Smooth muscle cell (in vitro differentiated cells): ENCODE data around the gene HBM. TPM values are rescaled to one million over a fixed set of nuclear protein-coding genes. Genes with fewer than 3 reads are reported as not detected.
"Not testable (repeated sequence)": the region's sequence is repeated elsewhere in the genome, so short reads cannot be mapped to it uniquely, and the experiment has no call there.

Experiments
- DNase-seq: peaks from one replicate; lab custom pipeline; 2025; ENCODE audit not compliant: unreplicated experiment; lab: John Stamatoyannopoulos, UW
- H2AFZ ChIP-seq: fragments of 200-600 bp; sonication (generic); 2 replicates; pipeline ENCODE4 v1.6.0; 2016; ENCODE audit warnings: antibody characterized with exemption, low read depth, mild to moderate bottlenecking
- H3F3A ChIP-seq: fragments of 200-600 bp; sonication (generic); 2 replicates; pipeline ENCODE4 v1.6.0; 2017; ENCODE audit warnings: antibody characterized with exemption, low read depth
- H3K27ac ChIP-seq: fragments of 200-600 bp; sonication (generic); 2 replicates; pipeline ENCODE4 v1.5.1; 2016; ENCODE audit warnings: low read depth, mild to moderate bottlenecking
- H3K27me3 ChIP-seq: fragments of 200-600 bp; sonication (generic); 2 replicates; pipeline ENCODE4 v1.6.1; 2016; ENCODE audit warnings: low read depth, mild to moderate bottlenecking
- H3K36me3 ChIP-seq: fragments of 200-600 bp; sonication (generic); 2 replicates; pipeline ENCODE4 v1.5.1; 2016; ENCODE audit warnings: low read depth
- H3K4me1 ChIP-seq: fragments of 200-600 bp; sonication (generic); 2 replicates; pipeline ENCODE4 v1.5.1; 2016; ENCODE audit warnings: low read depth
- H3K4me2 ChIP-seq: fragments of 200-600 bp; sonication (generic); 2 replicates; pipeline ENCODE4 v1.6.0; 2016; ENCODE audit warnings: mild to moderate bottlenecking
- H3K4me3 ChIP-seq: fragments of 200-600 bp; sonication (generic); 2 replicates; pipeline ENCODE4 v1.5.1; 2016; ENCODE audit warnings: mild to moderate bottlenecking
- H3K79me2 ChIP-seq: fragments of 200-600 bp; sonication (generic); 2 replicates; pipeline ENCODE4 v1.6.0; 2016; ENCODE audit warnings: low read depth, mild to moderate bottlenecking
- H3K9ac ChIP-seq: fragments of 200-600 bp; sonication (generic); 2 replicates; pipeline ENCODE4 v1.6.0; 2016; ENCODE audit warnings: low read depth
- H3K9me3 ChIP-seq: fragments of 200-600 bp; sonication (generic); replicated peaks from 2 replicates; pipeline ENCODE4 v1.5.1; 2016; ENCODE audit warnings: low read depth
- H4K20me1 ChIP-seq: fragments of 200-600 bp; sonication (generic); 2 replicates; pipeline ENCODE4 v1.6.0; 2016; ENCODE audit warnings: low read depth
- CTCF ChIP-seq: fragments of 200-600 bp; sonication (generic); IDR thresholded peaks from 2 replicates; pipeline ENCODE4 v1.5.1; 2017; ENCODE audit warnings: borderline replicate concordance, mild to moderate bottlenecking, antibody characterized with exemption; ENCODE audit not compliant: insufficient read depth, poor library complexity, severe bottlenecking
- WGBS: methylation state at CpG from one replicate; pipeline ENCODE4 v1.1.7; 2016; ENCODE audit warnings: low lambda C conversion rate; 5-methylcytosine and 5-hydroxymethylcytosine counted together
- polyA plus RNA-seq: library from polyadenylated mRNA; unstranded; fragments of >200 nt; fragmentation: Nextera tagmentation; extraction: Ambion mirVana; gene quantifications from 2 replicates; pipeline ENCODE4 v1.2.1, GENCODE V29; 2016
- total RNA-seq: library from RNA; depleted of rRNA; stranded (reverse); fragments of >200 nt; gene quantifications from 2 replicates; pipeline ENCODE4 v1.2.3, GENCODE V29; 2014

HBM gene
- total and polyA plus RNA-seq, 2 experiments from 2014 or later = not detected

GRCh38 chr16:169014-169413 is 3.2 kb downstream of the HBM start:
- no peaks in the 10 kb centered on the region for H4K20me1 ChIP-seq
- DNase-seq = no peak
- no peaks in the 10 kb centered on the region for H3F3A ChIP-seq
- no peak overlapping the region for H3K9ac ChIP-seq
- WGBS = 51% methylated on average over 3 of the region's 3 CpGs
- H3K79me2 ChIP-seq = no peaks in the 10 kb centered on the region
- H2AFZ ChIP-seq = no peak overlapping the region
- H3K4me1 ChIP-seq = peaks cover 5% of the 10 kb centered on the region
- TF ChIP-seq CTCF = no peak
- H3K36me3 ChIP-seq = no peaks in the 10 kb centered on the region
- no peaks in the 10 kb centered on the region for H3K9me3 ChIP-seq
- H3K4me3 ChIP-seq = no peak overlapping the region
- H3K27ac ChIP-seq = no peak overlapping the region
- no peak overlapping the region for H3K4me2 ChIP-seq
- H3K27me3 ChIP-seq = peaks cover 76% of the 10 kb centered on the region

- not testable (repeated sequence) for H3F3A ChIP-seq, H4K20me1 ChIP-seq, H3K4me1 ChIP-seq, H3K9ac ChIP-seq, H3K36me3 ChIP-seq, H2AFZ ChIP-seq, H3K4me3 ChIP-seq, H3K27ac ChIP-seq, H3K79me2 ChIP-seq, H3K9me3 ChIP-seq, DNase-seq, H3K4me2 ChIP-seq
- peaks cover 83% of the 10 kb centered on the region for H3K27me3 ChIP-seq
- under 1% methylated on average over 5 of the region's 5 CpGs for WGBS
Measured at GRCh38 chr16:170088-170507, 4.3 kb downstream of the HBM start.

- DNase-seq = no peak
- Histone ChIP-seq H3K27me3 (peaks cover 82% of the 10 kb centered on the region), H3K4me1 (no peaks in the 10 kb centered on the region), H3K36me3 (no peaks in the 10 kb centered on the region), H4K20me1 (no peaks in the 10 kb centered on the region), H3K4me3 (no peak overlapping the region), H3K9ac (no peak overlapping the region), H3K27ac (no peak overlapping the region), H3F3A (no peaks in the 10 kb centered on the region), H3K4me2 (no peak overlapping the region), H2AFZ (no peak overlapping the region), H3K79me2 (no peaks in the 10 kb centered on the region), H3K9me3 (no peaks in the 10 kb centered on the region)
- WGBS = 97% methylated on average over 1 of the region's 1 CpG
- TF ChIP-seq CTCF = no peak
Measured at GRCh38 chr16:170788-171187, 5.0 kb downstream of the HBM start.

GRCh38 chr16:172374-172941 is 6.7 kb downstream of the HBM start, which contains the start of gene HBA2:
HBA2 (plus strand) TSS chr16:172876; CDS start chr16:172913, 37 bp downstream.
- H3K4me3 ChIP-seq, H3K36me3 ChIP-seq, H2AFZ ChIP-seq, H3K4me1 ChIP-seq, H3K9ac ChIP-seq, DNase-seq, H3K27ac ChIP-seq, H3K79me2 ChIP-seq, H3K4me2 ChIP-seq, H3K9me3 ChIP-seq, H4K20me1 ChIP-seq, H3F3A ChIP-seq: not testable (repeated sequence)
- H3K27me3 ChIP-seq = peaks cover 70% of the 10 kb centered on the region
- no CpG with 5 or more reads among the region's 74 CpGs for WGBS

GRCh38 chr16:173211-173854 is 7.6 kb downstream of the HBM start:
- peaks cover 70% of the 10 kb centered on the region for H3K27me3 ChIP-seq
- H2AFZ ChIP-seq = not testable (repeated sequence)

GRCh38 chr16:173928-174769 is 8.4 kb downstream of the HBM start:
- H3K79me2 ChIP-seq, H3K9me3 ChIP-seq, H3K27ac ChIP-seq, DNase-seq, H3K4me3 ChIP-seq, H3K9ac ChIP-seq, H3K36me3 ChIP-seq, H3K4me2 ChIP-seq, H3K4me1 ChIP-seq, H3F3A ChIP-seq, H4K20me1 ChIP-seq, H2AFZ ChIP-seq: not testable (repeated sequence)
- WGBS = 54% methylated on average over 7 of the region's 13 CpGs
- peaks cover 70% of the 10 kb centered on the region for H3K27me3 ChIP-seq

More at GRCh38 chr16:173211-173854, 7.6 kb downstream of the HBM start:
- not testable (repeated sequence) for H4K20me1 ChIP-seq, H3K4me3 ChIP-seq, H3K9me3 ChIP-seq, H3K4me1 ChIP-seq, H3K79me2 ChIP-seq, H3K4me2 ChIP-seq, H3K9ac ChIP-seq, H3K36me3 ChIP-seq, H3F3A ChIP-seq, H3K27ac ChIP-seq, DNase-seq
- 32% methylated on average over 25 of the region's 44 CpGs for WGBS
